Breast epithelium (tissue), 3 donors: ENCODE results near the gene PTGES.

Source experiments
- POLR2A ChIP-seq: fragments of 450-650 bp; IDR thresholded peaks from one replicate; pipeline ENCODE4 v1.6.1; 2016; ENCODE audit warnings: antibody characterized with exemption, mild to moderate bottlenecking, moderate library complexity
- TF ChIP-seq, protein P1 (sequence below), 3 donors: fragments of 450-650 bp; IDR thresholded peaks; one replicate each; pipeline ENCODE4 v1.5.1; 2016 to 2017; ENCODE audit warnings: antibody characterized with exemption in 3 of 3, mild to moderate bottlenecking in 3 of 3, moderate library complexity in 3 of 3

- TF ChIP-seq, protein P1, sequence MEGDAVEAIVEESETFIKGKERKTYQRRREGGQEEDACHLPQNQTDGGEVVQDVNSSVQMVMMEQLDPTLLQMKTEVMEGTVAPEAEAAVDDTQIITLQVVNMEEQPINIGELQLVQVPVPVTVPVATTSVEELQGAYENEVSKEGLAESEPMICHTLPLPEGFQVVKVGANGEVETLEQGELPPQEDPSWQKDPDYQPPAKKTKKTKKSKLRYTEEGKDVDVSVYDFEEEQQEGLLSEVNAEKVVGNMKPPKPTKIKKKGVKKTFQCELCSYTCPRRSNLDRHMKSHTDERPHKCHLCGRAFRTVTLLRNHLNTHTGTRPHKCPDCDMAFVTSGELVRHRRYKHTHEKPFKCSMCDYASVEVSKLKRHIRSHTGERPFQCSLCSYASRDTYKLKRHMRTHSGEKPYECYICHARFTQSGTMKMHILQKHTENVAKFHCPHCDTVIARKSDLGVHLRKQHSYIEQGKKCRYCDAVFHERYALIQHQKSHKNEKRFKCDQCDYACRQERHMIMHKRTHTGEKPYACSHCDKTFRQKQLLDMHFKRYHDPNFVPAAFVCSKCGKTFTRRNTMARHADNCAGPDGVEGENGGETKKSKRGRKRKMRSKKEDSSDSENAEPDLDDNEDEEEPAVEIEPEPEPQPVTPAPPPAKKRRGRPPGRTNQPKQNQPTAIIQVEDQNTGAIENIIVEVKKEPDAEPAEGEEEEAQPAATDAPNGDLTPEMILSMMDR (IDR thresholded peaks at IDR 0.05) = no peak
- no peak for TF ChIP-seq POLR2A
Measured at GRCh38 chr9:129725795-129726251, 27.0 kb downstream of the PTGES start.
